NCI-H748 (cell line): ENCODE measurements around the gene EPS8.
A peak's percentile ranks its signal among the peaks of the same experiment; 100 is the strongest.

Experiments used
- DNase-seq: peaks from one replicate; lab custom pipeline; 2025; ENCODE audit not compliant: unreplicated experiment; lab: John Stamatoyannopoulos, UW

EPS8 gene

DNA sequence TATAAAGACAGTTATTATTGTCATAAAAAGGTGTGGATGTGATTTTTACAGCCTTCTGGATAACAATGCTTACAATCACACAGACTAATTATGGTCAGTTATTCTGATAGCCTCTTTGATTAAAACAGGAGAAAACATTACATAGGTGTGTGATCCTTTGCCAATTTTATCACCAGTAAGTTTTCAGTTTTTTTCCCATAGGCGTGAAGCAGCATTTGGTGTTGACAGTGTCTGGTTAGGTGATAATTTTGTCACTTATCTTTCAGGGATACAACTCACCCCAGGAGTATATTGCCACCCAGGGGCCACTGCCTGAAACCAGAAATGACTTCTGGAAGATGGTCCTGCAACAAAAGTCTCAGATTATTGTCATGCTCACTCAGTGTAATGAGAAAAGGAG is 208.8 kb downstream of the EPS8 start:
- DNase-seq: peak; percentile 56

DNA sequence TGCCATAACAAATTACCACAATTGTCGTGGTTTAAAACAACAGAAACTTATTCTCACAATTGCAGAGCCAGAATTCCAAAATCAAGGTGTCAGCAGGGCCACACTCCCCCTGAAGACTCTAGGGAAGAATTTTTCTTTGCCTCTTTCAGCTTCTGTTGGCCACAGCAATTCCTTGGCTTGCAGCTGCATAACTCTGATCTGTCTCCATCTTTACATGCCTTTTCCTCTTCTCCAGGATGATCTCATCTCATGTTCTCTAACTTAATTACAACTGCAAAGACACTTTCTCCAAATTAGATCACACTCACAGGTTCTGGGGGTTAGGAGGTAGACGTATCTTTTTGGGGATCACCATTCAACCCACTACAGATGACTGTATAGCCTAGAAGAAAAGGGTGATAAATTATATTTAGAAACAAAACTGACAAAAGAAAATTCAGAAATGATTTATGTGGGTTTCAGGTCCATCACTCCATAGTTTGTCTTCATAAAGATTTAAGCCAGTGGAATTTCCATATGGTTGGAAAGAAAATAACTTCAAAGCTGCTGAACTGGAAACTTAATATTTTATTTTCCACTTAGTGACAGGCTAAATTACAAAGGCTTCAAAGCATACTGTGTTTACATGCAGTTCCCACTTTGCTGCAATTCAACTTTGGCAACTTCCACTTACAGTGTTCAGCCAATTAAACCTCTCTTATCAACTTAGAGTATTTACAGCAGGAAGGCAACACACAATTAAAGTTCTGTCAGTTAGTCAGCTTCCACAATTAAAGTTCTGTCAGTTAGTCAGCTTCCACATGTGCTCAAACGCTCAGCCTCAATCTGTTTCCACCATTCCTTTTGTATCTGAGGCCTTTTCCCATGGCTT is 213.3 kb downstream of the EPS8 start:
- DNase-seq: no peak

DNA sequence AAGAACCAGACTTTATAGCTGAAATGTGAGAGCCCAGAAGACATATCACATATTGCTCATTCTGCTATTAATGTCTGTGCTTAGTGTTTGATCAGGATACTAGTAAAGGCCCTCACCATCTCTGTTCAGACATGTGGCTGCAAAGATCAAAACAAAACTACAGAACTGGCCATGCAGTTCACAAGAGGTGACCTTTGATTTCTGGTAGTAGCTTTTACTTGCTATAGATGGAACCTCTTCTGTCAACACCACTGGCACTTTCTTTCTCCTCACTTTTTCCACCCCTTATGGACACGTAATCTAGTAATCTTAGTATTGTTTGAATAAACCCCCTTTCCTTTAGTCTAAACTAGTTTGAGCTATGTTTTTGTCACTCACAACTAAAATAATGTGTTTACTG is 214.8 kb downstream of the EPS8 start:
- no peak for DNase-seq
